OCI-LY7 (cell line): ENCODE measurements around the gene CDC25B.

Experiments used
- CTCF ChIP-seq: fragments of 200-600 bp; sonication (generic); conservative IDR thresholded peaks from 2 replicates; pipeline ENCODE4 v1.5.1; 2014; ENCODE audit warnings: mild to moderate bottlenecking, antibody characterized with exemption, low read length, moderate library complexity, mixed read lengths
- EZH2phosphoT487 ChIP-seq: fragments of 200-600 bp; sonication (generic); IDR thresholded peaks from 2 replicates; pipeline ENCODE4 v1.6.1; 2018; ENCODE audit warnings: low read depth, borderline replicate concordance, mild to moderate bottlenecking, mixed run types, antibody characterized with exemption, low read length, moderate library complexity, mixed read lengths

GRCh38 chr20:3804254-3804751 lies 8.2 kb downstream of the CDC25B start:
- TF ChIP-seq CTCF = no peak
- no peak for TF ChIP-seq EZH2phosphoT487
